ENCODE data around the gene CNTN1. TPM values are rescaled to one million over a fixed set of nuclear protein-coding genes. Genes with fewer than 3 reads are reported as not detected.

CNTN1 gene
- total and polyA plus RNA-seq, 10 donors: 0.50 to 12.3 (median 5.8) TPM

DNA sequence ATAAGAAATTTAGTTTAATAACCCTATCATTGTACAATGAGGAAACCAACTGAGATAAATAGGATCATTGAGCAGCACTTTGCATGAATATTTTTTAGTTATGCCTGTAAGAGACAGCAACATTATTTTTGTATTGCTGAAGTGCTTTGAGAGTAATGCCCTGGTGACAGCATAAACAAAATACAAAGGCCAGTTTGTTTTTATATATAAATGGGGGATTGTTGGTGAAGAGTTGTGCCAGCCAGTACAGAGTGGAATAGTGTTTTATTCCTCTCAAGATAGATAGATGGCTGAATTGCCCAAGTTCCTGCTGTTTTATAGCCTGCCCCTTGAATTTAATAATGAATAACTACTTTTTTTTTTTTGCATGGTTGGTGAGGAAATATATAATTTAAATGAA, 101.8 kb downstream of the CNTN1 start:
- no peak overlapping the region for H3K4me3 ChIP-seq
- H3K27me3 ChIP-seq (replicated peaks in 1 of 7): no peaks in the 10 kb centered on the region
- TF ChIP-seq POLR2AphosphoS5 (IDR thresholded peaks at IDR 0.05) (no peak), POLR2A (IDR thresholded peaks at IDR 0.05) (no peak)
- TF ChIP-seq, protein P1, sequence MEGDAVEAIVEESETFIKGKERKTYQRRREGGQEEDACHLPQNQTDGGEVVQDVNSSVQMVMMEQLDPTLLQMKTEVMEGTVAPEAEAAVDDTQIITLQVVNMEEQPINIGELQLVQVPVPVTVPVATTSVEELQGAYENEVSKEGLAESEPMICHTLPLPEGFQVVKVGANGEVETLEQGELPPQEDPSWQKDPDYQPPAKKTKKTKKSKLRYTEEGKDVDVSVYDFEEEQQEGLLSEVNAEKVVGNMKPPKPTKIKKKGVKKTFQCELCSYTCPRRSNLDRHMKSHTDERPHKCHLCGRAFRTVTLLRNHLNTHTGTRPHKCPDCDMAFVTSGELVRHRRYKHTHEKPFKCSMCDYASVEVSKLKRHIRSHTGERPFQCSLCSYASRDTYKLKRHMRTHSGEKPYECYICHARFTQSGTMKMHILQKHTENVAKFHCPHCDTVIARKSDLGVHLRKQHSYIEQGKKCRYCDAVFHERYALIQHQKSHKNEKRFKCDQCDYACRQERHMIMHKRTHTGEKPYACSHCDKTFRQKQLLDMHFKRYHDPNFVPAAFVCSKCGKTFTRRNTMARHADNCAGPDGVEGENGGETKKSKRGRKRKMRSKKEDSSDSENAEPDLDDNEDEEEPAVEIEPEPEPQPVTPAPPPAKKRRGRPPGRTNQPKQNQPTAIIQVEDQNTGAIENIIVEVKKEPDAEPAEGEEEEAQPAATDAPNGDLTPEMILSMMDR (IDR thresholded peaks at IDR 0.05 in 8 of 11, conservative IDR thresholded peaks at IDR 0.05 in 3 of 11): no peak
- no peak for DNase-seq
- H3K27ac ChIP-seq: no peak overlapping the region
- intact Hi-C loops (cut with DNase I; ENCODE audit: low total_unique reads): no loop called here
- peaks cover 0 to 5% (median 0%) of the 10 kb centered on the region in 8 donors for H3K9me3 ChIP-seq
- H3K4me1 ChIP-seq: no peaks in the 10 kb centered on the region
- no peaks in the 10 kb centered on the region for H3K36me3 ChIP-seq

DNA sequence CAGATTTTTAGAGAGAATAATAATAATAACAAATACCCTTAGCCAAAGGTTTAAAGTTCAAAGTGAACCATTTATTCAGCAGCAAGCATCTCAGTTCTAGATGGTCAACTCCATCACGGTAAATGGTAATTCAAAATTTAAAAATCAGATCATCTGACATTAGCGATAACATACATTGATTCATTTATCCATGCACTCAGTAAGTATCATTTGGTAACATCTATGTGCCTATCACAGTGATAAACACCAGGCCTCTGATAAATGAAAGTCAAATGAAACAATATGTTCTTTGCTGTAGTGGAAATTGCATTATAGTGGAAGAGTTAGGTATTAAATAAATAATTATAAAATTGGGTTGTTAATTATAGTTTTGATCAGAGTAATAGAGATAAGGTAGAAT, 108.8 kb downstream of the CNTN1 start:
- Histone ChIP-seq H3K4me1 (no peaks in the 10 kb centered on the region), H3K36me3 (no peaks in the 10 kb centered on the region), H3K4me3 (no peak overlapping the region), H3K9me3 (no peaks in the 10 kb centered on the region), H3K27ac (no peak overlapping the region), H3K27me3 (replicated peaks in 1 of 7) (no peaks in the 10 kb centered on the region)
- no peak for DNase-seq
- intact Hi-C loops (cut with DNase I; ENCODE audit: low total_unique reads): no loop called here
- TF ChIP-seq, protein P1 (IDR thresholded peaks at IDR 0.05 in 8 of 11, conservative IDR thresholded peaks at IDR 0.05 in 3 of 11): no peak
- no peak for TF ChIP-seq POLR2A (IDR thresholded peaks at IDR 0.05)
- WGBS, 5 donors: 93 to 96% (median 95%) methylated on average over 2 of the region's 2 CpGs

DNA sequence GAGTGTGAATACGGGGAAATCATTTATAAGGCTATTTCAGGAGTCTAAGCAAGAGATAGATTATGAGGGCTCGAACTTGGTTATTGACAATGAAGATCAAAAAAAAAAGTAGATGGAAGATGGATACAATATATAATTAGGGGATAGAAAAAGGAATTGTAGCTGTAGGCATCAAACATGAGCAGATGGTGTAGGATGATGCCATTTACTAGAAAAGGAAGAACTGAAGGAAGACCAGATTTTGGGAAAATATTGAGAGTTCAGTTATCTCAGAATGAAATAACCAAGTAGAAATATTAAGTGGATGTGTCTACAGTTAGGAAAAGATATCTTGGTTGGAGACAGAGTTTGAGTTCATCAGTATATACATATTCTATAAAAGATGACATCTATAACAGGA, 109.6 kb downstream of the CNTN1 start:
- intact Hi-C loops (cut with DNase I; ENCODE audit: low total_unique reads): no loop called here
- Histone ChIP-seq H3K27me3 (replicated peaks in 1 of 7) (no peaks in the 10 kb centered on the region), H3K9me3 (no peaks in the 10 kb centered on the region), H3K4me1 (no peaks in the 10 kb centered on the region), H3K27ac (no peak overlapping the region), H3K4me3 (no peak overlapping the region), H3K36me3 (no peaks in the 10 kb centered on the region)
- no peak for DNase-seq
- WGBS, 5 donors: 74 to 89% (median 83%) methylated on average over 2 of the region's 2 CpGs
- TF ChIP-seq POLR2AphosphoS5 (IDR thresholded peaks at IDR 0.05) (no peak), POLR2A (IDR thresholded peaks at IDR 0.05) (no peak)

DNA sequence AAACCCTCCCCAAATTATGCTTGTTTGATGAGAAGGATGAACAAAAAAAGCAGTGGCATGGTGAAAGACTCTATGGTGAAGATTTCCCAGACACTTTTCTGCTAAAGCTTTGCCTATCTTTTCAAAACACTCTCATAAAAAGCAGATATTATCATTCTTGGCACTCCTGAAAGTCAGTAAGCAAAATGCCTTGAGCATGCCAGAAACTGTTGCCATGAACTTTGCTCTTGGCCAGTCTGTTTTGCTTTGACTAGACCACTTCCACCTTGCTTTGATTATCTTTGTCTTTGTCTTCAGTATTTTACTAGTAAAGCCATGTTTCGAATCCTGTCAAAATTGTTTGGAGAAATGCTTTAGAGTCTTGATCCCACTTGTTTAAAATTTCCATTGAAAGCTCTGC, 110.4 kb downstream of the CNTN1 start:
- intact Hi-C loops (cut with DNase I; ENCODE audit: low total_unique reads): no loop called here
- Histone ChIP-seq H3K27ac (no peak overlapping the region), H3K4me1 (no peaks in the 10 kb centered on the region), H3K9me3 (no peaks in the 10 kb centered on the region), H3K4me3 (no peak overlapping the region), H3K36me3 (no peaks in the 10 kb centered on the region), H3K27me3 (replicated peaks in 1 of 7) (no peaks in the 10 kb centered on the region)
- DNase-seq: no peak
- TF ChIP-seq, protein P1 (IDR thresholded peaks at IDR 0.05 in 8 of 11, conservative IDR thresholded peaks at IDR 0.05 in 3 of 11): no peak
- TF ChIP-seq POLR2AphosphoS5 (IDR thresholded peaks at IDR 0.05): no peak
- no peak for TF ChIP-seq POLR2A (IDR thresholded peaks at IDR 0.05)
- 59 to 79% (median 60%) methylated on average over 1 of the region's 1 CpG for WGBS, 5 donors
